SK-N-SH (cell line): Measurements from ENCODE around the gene C9orf50. TPM values are rescaled to one million over a fixed set of nuclear protein-coding genes. Genes with fewer than 3 reads are reported as not detected.

ENCODE experiments used
- CTCF ChIA-PET: fragments of 300-600, 350-600 bp; formaldehyde crosslinking; extraction: SDS; loops from one replicate; lab custom pipeline; 2021; lab: Yijun Ruan, JAX
- POLR2A ChIA-PET: fragments of 350-600 bp; sonication (Branson Sonifier 250); formaldehyde crosslinking; extraction: SDS; loops from one replicate; lab custom pipeline; 2020; ENCODE audit warnings: antibody characterized with exemption, inconsistent platforms; lab: Yijun Ruan, JAX
- DNase-seq: peaks from one replicate; pipeline ENCODE4 v3.0.0; 2012
- H2AFZ ChIP-seq: fragments of 200-600 bp; sonication (generic); 2 replicates; pipeline ENCODE4 v1.8.1; 2016; ENCODE audit warnings: antibody characterized with exemption, mild to moderate bottlenecking, low read depth
- H3F3A ChIP-seq: fragments of 200-600 bp; sonication (generic); replicated peaks from 2 replicates; pipeline ENCODE3; 2016; ENCODE audit warnings: antibody characterized with exemption, mild to moderate bottlenecking; ENCODE audit not compliant: insufficient read depth
- H3K27ac ChIP-seq, 2 experiments: fragments of 200-500 bp in 1 of 2; fragments of 200-600 bp in 1 of 2; sonication (Bioruptor generic) in 1 of 2; sonication (generic), shearing (Covaris generic) in 1 of 2; 2 replicates each; pipeline versions ENCODE4 v1.5.1 to v1.6.1; 2014 to 2016; ENCODE audit warnings: low read depth in 2 of 2, inconsistent platforms in 1 of 2, low read length in 1 of 2, mild to moderate bottlenecking in 1 of 2, mixed read lengths in 1 of 2
- H3K27me3 ChIP-seq: fragments of 200-600 bp; sonication (generic), shearing (Covaris generic); 2 replicates; pipeline ENCODE4 v1.6.1; 2016; ENCODE audit warnings: mixed run types; ENCODE audit not compliant: insufficient read depth
- H3K36me3 ChIP-seq, 2 experiments: fragments of 200-500 bp in 1 of 2; fragments of 200-600 bp in 1 of 2; sonication (Bioruptor generic) in 1 of 2; sonication (generic) in 1 of 2; replicated peaks in 1 of 2; 2 replicates each; pipeline versions ENCODE3 to v1.5.1; 2014 to 2016; ENCODE audit warnings: low read length in 1 of 2, mild to moderate bottlenecking in 1 of 2; ENCODE audit not compliant: insufficient read depth in 2 of 2, control insufficient read depth in 1 of 2
- H3K4me1 ChIP-seq, 2 experiments: fragments of 200-500 bp in 1 of 2; fragments of 200-600 bp in 1 of 2; sonication (Bioruptor generic) in 1 of 2; sonication (generic), shearing (Covaris generic) in 1 of 2; 2 replicates each; pipeline versions ENCODE4 v1.5.1 to v1.6.1; 2014 to 2016; ENCODE audit warnings: low read depth in 1 of 2, low read length in 1 of 2, mixed run types in 1 of 2; ENCODE audit not compliant: insufficient read depth in 2 of 2, control insufficient read depth in 1 of 2
- H3K4me2 ChIP-seq: fragments of 200-600 bp; sonication (generic), shearing (Covaris generic); 2 replicates; pipeline ENCODE4 v1.6.1; 2017; ENCODE audit warnings: mixed run types
- H3K4me3 ChIP-seq, 2 experiments: fragments of 200-500 bp in 1 of 2; fragments of 200-600 bp in 1 of 2; sonication (Bioruptor generic) in 1 of 2; sonication (generic), shearing (Covaris generic) in 1 of 2; 2 replicates each; pipeline versions ENCODE4 v1.5.1 to v1.8.1; 2014 to 2016; ENCODE audit warnings: low read depth in 2 of 2, inconsistent platforms in 1 of 2, low read length in 1 of 2, mild to moderate bottlenecking in 1 of 2, mixed read lengths in 1 of 2, moderate library complexity in 1 of 2
- H3K79me2 ChIP-seq: fragments of 200-600 bp; sonication (generic); 2 replicates; pipeline ENCODE4 v1.8.1; 2017; ENCODE audit warnings: mild to moderate bottlenecking; ENCODE audit not compliant: insufficient read depth
- H3K9ac ChIP-seq: fragments of 200-600 bp; sonication (generic); 2 replicates; pipeline ENCODE4 v1.6.1; 2017; ENCODE audit warnings: mixed run types
- H3K9me2 ChIP-seq: fragments of 200-600 bp; sonication (generic); 2 replicates; pipeline ENCODE4 v1.6.1; 2017; ENCODE audit warnings: mixed run types
- H3K9me3 ChIP-seq: fragments of 200-600 bp; sonication (generic); 2 replicates; pipeline ENCODE4 v1.6.1; 2017; ENCODE audit warnings: mixed run types, mild to moderate bottlenecking, moderate library complexity
- H4K20me1 ChIP-seq: fragments of 200-600 bp; sonication (generic); 2 replicates; pipeline ENCODE4 v1.6.1; 2017; ENCODE audit warnings: mild to moderate bottlenecking, mixed run types; ENCODE audit not compliant: insufficient read depth
- FOSL2 ChIP-seq: IDR thresholded peaks from 2 replicates; pipeline ENCODE4 v1.4.0; 2012; ENCODE audit warnings: low read depth, mild to moderate bottlenecking, moderate library complexity, borderline replicate concordance
- FOXM1 ChIP-seq: IDR thresholded peaks from 2 replicates; pipeline ENCODE4 v1.4.0; 2012; ENCODE audit warnings: low read depth, mild to moderate bottlenecking
- POLR2AphosphoS5 ChIP-seq: IDR thresholded peaks from 2 replicates; pipeline ENCODE4 v1.6.1; 2012; ENCODE audit warnings: low read depth, low read length
- RCOR1 ChIP-seq: fragments of 150-350 bp; IDR thresholded peaks from 2 replicates; pipeline ENCODE4 v1.6.1; 2017; ENCODE audit warnings: antibody characterized with exemption, low read length
- REST ChIP-seq: IDR thresholded peaks from 2 replicates; pipeline ENCODE4 v1.6.1; 2012; ENCODE audit warnings: mild to moderate bottlenecking, low read depth, low read length, moderate library complexity
- RFX5 ChIP-seq: IDR thresholded peaks from 2 replicates; pipeline ENCODE4 v1.6.1; 2012; ENCODE audit warnings: mild to moderate bottlenecking, improper control_type of control experiment, low read length
- ZBTB33 ChIP-seq: IDR thresholded peaks from 2 replicates; pipeline ENCODE4 v1.4.0; 2012; ENCODE audit warnings: low read depth, borderline replicate concordance
- WGBS: methylation state at CpG from one replicate; pipeline ENCODE4 v1.1.6; 2017; ENCODE audit warnings: low lambda C conversion rate; 5-methylcytosine and 5-hydroxymethylcytosine counted together
- polyA plus RNA-seq, 3 experiments: library from polyadenylated mRNA; depleted of rRNA; stranded (reverse); fragments of >200 nt; gene quantifications; 2 replicates each; pipeline ENCODE4 v1.2.3, GENCODE V29; 2012
- TF ChIP-seq, protein P1 (sequence below): fragments of 150-350 bp; IDR thresholded peaks from 2 replicates; pipeline ENCODE4 v1.6.1; 2016; ENCODE audit warnings: mild to moderate bottlenecking, low read depth, low read length
- TF ChIP-seq, protein P2 (sequence below): IDR thresholded peaks from 2 replicates; pipeline ENCODE4; 2012

C9orf50 gene
- polyA plus RNA-seq, 1 of the 3 experiments (the other 2 are of a cell fraction), result 0.30 TPM

- H3K4me2 ChIP-seq, result no peak overlapping the region
- peaks cover 3% of the 10 kb centered on the region for H3F3A ChIP-seq
- POLR2A ChIA-PET, result no interaction called here
- no peaks in the 10 kb centered on the region for H3K36me3 ChIP-seq
- H3K9me3 ChIP-seq, result no peaks in the 10 kb centered on the region
- H3K4me3 ChIP-seq, result no peak overlapping the region
- no peaks in the 10 kb centered on the region for H3K79me2 ChIP-seq
- no peak for DNase-seq
- no peak overlapping the region for H2AFZ ChIP-seq
- CTCF ChIA-PET, result interaction anchor here (0.8 kb wide), 1 partner anchor 78 kb away, joined by 3 read pairs; no protein-coding TSS in a partner anchor
- H3K27me3 ChIP-seq, result no peaks in the 10 kb centered on the region
- 66% methylated on average over 16 of the region's 16 CpGs for WGBS
- no peaks in the 10 kb centered on the region for H3K9me2 ChIP-seq
- H3K27ac ChIP-seq, result peak overlapping the region in 1 of 2 experiments; percentile 97; a peak in 1 of 4 replicates
- peaks cover 0 to 33% of the 10 kb centered on the region in 2 experiments; a peak in 2 of 4 replicates for H3K4me1 ChIP-seq
- TF ChIP-seq FOXM1 (no peak), FOSL2 (no peak), POLR2AphosphoS5 (no peak), REST (no peak), RCOR1 (no peak), ZBTB33 (no peak), RFX5 (no peak)
- TF ChIP-seq, protein P1, sequence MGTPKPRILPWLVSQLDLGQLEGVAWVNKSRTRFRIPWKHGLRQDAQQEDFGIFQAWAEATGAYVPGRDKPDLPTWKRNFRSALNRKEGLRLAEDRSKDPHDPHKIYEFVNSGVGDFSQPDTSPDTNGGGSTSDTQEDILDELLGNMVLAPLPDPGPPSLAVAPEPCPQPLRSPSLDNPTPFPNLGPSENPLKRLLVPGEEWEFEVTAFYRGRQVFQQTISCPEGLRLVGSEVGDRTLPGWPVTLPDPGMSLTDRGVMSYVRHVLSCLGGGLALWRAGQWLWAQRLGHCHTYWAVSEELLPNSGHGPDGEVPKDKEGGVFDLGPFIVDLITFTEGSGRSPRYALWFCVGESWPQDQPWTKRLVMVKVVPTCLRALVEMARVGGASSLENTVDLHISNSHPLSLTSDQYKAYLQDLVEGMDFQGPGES, result no peak
- TF ChIP-seq, protein P2, sequence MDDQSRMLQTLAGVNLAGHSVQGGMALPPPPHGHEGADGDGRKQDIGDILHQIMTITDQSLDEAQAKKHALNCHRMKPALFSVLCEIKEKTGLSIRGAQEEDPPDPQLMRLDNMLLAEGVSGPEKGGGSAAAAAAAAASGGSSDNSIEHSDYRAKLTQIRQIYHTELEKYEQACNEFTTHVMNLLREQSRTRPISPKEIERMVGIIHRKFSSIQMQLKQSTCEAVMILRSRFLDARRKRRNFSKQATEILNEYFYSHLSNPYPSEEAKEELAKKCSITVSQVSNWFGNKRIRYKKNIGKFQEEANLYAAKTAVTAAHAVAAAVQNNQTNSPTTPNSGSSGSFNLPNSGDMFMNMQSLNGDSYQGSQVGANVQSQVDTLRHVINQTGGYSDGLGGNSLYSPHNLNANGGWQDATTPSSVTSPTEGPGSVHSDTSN, result no peak
- no peaks in the 10 kb centered on the region for H4K20me1 ChIP-seq
- no peak overlapping the region for H3K9ac ChIP-seq
Observed at GRCh38 chr9:129648092-129648763, 27.3 kb upstream of the C9orf50 start.
